H4 (cell line): Measurements from ENCODE around the gene HDAC7. TPM values are rescaled to one million over a fixed set of nuclear protein-coding genes. Genes with fewer than 3 reads are reported as not detected.

Experiments
- DNase-seq: peaks from one replicate; pipeline ENCODE4 v3.0.0-alpha.2; 2015; ENCODE audit warnings: low spot score
- total RNA-seq: library from RNA; depleted of rRNA; stranded (reverse); fragments of >200 nt; shearing (Covaris generic); gene quantifications from 2 replicates; pipeline ENCODE4 v1.2.3, GENCODE V29; 2014; rRNA removed

The HDAC7 gene
- total RNA-seq = 10.0 and 13.7 TPM in 2 replicates

DNA sequence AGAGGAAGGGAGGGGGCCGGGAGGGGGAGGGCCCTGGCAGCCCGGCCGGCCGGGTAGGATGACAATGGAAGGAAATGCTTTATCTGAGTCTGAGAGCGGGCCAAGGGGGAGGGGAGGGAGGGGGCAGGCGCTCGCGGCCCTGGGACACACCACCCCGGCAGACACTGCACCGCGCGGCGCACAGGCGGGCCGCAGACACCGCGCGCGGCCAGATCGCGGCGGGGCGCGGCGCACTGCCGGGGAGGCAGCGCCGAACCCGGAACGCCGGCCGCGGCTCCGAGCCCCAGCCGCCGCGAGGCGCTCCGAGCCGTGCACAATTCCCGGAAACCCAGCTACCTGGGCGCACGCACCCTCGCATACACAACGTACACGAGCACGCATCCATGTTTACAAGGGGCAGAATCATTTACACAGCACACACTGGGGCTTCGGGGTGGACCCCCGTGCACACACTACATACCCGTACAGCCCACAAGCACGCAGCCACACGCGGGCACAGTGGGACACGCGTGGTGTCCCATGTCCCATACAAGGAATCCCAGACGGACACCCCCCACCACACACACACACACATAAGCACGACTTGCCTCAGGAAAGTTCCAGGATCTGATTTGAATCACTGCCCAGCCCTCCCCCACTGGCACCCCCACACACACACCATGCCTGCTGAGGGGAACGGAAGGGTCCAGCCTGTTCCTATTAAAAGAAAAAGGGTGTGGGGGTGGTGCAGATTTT lies at the start of gene HDAC7:
TSS of gene HDAC7 (minus strand) at position 8 of the 735 bp plus-strand sequence. CDS start 118 bp downstream, outside the sequence.
- DNase-seq = peak; percentile 72

DNA sequence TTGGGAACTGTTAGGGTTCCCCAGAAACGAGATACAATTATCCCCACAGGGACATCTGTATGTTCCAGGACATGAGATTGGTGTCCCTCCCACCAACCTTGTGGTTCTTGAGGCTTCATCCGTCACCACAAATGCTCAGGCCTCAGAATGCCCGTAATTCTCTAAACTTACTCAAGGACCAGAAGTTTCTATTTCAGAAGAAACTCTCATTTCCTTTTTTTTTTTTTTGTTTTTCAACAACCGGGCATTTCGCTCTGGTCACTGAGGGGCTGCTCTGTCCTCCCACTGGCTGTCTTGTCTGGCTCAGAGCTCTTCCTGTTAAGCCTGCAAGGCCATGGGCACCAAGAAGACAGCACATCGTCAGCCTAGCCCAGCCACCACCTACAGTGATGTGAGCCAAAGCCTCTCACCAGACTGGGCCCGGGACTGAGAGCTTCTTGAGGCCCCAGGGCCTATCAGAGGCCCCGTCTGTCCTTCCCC lies 48.9 kb upstream of the HDAC7 start:
- DNase-seq = no peak

- DNase-seq = no peak
Measured at GRCh38 chr12:47868041-47868440, 48.3 kb upstream of the HDAC7 start.

- DNase-seq = peak; percentile 26
Measured at GRCh38 chr12:47867495-47867941, 47.8 kb upstream of the HDAC7 start.

- no peak for DNase-seq
Measured at GRCh38 chr12:47864646-47865235, 45.0 kb upstream of the HDAC7 start.

DNA sequence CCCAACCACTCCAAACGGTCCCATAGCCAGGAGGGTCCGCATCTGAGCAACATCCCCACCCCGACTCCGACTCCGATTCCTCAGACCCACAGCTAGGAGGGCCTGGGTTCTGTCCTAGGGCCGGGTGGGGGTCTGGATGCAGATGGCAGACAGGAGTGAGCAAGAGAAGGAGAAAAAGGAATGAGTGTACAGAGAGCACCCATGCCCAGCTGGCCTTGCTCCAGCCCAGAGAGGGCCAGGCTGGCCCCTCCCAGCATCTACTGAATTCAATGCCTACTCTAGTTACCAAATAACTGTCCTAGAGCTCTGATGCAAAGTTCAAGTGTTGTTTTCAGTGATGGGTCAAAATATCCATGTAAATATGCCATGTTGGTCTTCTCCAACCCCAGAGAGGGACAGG lies 44.3 kb upstream of the HDAC7 start:
- DNase-seq = no peak

DNA sequence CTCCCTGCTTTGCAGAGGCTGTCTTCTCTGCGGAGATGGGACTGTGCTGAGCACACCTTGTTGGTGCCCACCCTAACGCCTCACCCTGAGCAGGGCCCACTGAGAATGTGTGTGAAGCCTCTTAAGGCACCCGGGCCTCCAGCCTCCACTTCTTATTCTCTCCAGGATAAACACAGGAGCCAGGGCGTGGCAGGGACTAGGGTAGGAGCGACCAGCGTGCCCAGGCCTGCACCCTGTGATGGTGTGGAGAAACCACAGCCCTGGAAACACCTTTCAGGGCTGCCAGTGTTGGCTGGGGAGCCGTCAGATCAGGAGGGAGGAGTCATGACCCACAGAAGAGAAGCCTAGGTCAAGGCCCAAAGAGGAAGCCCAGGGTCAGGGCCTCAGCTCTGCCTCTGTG lies 43.8 kb upstream of the HDAC7 start:
- no peak for DNase-seq

- no peak for DNase-seq
Measured at GRCh38 chr12:47862881-47863280, 43.2 kb upstream of the HDAC7 start.

DNA sequence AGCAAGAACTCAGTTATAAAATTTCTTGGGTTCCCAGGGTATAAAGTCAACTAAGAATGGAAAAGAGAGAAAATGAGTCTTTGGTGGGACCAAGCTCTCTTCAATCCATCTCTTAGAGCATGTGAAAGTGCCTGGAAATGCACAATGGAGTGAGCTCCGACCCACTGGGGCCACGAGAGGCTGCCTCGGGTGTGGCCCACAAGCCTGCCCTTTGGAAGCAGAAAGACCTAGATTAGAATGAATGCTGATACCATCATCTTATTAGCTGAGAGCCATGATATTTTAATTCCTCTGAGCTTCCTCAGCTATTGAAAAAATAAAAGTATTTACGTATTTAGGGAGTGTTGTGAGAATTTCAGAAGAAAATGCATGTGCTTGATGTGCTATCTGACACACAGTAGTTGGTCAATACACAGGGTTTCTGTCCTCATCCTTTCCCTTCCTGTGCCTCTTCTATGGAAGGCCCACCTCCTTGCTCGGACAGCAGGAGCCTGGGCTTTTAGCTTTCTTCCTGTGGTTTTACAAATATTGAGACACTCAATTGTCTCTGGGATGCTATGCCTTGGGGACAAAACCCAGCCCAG lies 42.6 kb upstream of the HDAC7 start:
- DNase-seq = no peak

DNA sequence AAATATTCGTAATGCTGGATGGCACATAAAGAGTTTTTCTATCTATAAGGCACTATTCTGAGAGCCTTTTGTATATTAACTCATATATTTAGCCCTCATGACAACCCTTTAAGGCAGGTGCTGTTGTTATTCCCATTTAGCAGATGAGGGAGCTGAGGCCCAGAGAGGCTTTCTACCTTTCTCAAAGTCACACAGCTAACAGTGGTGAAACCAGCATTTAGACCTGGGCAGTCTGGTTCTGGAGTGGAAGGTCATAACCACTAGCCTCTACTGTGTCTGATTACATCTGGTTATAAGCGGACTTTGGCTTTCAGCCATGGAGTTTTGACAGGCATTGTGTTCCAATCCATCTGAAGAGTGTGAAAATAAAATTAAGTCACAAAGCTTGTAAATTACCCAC lies 41.2 kb upstream of the HDAC7 start:
- DNase-seq = no peak

DNA sequence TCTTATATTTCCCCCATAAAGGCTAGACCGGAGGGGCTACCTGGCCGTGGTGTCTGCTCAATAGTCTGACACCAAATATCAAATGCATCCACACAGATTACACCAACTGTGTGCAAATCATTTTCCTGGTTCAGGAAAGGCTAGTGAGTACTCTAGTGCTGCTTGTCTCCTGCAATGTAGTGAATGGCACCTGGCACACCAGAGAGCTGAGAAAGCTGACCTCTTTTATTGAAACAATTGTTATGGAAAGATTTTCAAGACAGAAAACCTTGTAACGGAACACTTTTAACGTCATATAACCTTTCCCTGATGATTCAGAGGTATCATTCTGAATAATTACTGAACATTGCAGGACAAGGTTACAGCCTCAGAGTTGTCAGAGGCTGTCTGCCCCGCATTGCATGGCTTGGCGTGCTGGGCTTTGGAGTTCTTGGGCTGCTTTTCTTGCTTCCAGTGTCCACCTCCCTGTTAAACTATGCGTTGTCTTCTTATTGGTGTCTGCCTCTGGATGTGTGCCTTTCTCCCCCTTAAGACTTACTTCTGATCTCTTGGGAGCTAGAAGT lies 40.7 kb upstream of the HDAC7 start:
- no peak for DNase-seq

DNA sequence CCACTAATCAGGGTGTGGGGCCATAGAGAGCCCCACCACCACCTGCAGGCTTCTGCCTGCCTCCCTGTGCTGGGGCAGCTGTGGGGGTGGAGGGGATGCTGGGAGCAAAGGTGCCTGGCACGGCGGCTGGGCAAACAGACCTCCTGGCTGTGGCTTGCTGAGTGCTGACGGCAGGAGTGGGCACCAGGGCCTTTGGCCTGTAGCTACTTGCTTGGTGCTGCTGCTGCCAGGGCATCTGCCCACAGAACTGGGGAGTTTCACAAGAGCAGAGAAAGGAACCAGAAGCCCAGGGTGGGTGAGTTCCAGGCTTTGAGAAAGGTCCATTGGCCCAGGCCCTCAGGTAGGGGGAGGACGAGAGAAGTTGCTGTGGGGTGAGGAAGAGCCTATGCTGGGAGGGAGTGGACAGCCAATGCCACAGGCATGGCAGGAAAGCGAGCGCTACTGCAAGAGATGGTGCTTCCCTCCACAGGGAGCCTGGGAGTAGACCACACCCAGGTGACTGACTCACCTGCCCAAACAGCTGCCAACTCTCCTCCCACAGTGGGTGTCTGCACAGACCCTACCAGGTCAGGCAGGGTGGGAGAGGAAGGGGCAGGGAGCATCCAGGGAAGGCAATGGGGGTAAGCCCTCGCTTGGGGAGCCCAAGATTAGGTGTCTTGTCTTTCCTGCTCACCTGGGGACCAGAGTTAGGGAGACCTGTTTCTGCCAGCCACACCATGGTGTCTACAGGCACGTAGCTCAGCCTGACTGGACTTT lies 39.0 kb upstream of the HDAC7 start:
- DNase-seq = no peak

DNA sequence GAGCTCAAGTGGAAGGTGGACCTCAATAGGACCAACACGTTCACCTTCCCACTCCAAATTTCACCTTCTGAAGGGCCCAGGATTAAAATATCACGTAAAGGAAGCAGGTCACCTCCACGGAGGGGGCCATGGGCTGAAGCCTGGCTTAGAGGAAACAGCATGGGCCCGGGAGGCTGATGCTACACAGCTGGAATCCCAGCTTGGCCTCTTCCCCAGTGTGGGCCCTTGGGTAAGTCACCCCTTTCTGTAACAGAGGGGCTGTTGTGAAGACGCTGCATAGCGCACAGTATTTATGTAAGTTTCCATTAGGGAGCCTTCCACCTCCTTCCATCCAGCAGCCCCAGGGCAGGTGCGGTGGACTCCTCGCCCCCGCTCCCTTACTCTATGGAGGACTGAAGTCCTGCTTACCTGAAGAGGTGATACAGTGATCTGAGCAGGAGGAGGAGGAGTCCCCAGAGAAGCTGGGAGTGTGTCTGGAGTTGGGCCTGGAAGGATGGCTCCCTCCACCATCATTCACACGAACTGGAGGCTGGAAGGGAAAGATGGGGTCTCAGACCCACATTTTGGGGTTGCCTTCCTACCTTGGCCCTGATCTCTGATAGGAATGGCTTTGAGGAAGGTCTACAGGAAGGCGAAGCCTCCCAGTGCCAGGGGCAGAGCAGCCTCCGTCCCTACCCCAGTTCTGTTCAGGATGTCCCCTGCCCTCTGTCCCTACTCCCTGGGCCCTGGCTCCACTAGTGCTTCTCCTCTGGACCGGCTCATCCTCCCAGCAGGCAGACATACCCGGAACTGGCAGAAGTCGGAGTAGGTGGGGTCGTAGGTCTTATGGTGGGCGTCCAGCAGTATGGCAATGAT lies 37.2 kb upstream of the HDAC7 start:
- DNase-seq = no peak

GRCh38 chr12:47856094-47856493 lies 36.4 kb upstream of the HDAC7 start:
- no peak for DNase-seq

DNA sequence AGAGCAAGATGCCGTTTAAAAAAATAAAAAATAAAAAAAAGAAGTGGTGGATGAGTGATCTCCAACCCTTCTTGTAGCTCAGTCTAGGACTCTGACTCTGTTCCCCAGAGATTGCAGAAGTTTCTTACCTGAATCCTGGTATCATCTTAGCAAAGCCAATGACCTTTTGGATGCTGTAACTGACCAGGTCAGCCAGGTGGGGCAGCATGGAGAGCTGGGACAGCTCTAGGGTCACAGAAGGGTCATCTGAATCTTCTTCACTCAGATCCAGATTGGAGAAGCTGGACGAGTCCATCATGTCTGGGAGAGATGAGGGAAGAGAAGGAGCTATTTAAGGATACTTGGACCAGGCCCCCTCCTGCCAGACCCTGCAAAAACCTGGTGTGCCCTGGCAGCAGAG lies 35.8 kb upstream of the HDAC7 start:
- no peak for DNase-seq

GRCh38 chr12:47854531-47854930 lies 34.8 kb upstream of the HDAC7 start:
- DNase-seq = no peak

- DNase-seq = no peak
Measured at GRCh38 chr12:47852096-47852571, 32.4 kb upstream of the HDAC7 start.

GRCh38 chr12:47851303-47851952 lies 31.7 kb upstream of the HDAC7 start:
- no peak for DNase-seq

- no peak for DNase-seq
Measured at GRCh38 chr12:47850153-47851084, 30.7 kb upstream of the HDAC7 start.
